Mucosa of gallbladder (tissue), 1 donor: ENCODE data around the gene GNPTG. TPM values are rescaled to one million over a fixed set of nuclear protein-coding genes. Genes with fewer than 3 reads are reported as not detected.
"Not testable (repeated sequence)": the region's sequence is repeated elsewhere in the genome, so short reads cannot be mapped to it uniquely, and the experiment has no call there.

ENCODE experiments used
- DNase-seq: peaks from one replicate; pipeline ENCODE4 v3.0.0-alpha.2; 2020; ENCODE audit warnings: low spot score
- total RNA-seq: library from RNA; stranded (reverse); gene quantifications from one replicate; pipeline ENCODE4 v1.2.1, GENCODE V29; 2021
- donor health status: DM: no; HTN: no; CAD: no.

GNPTG gene
- total RNA-seq, 1 donor from 2014 or later = 86.6 TPM

DNA sequence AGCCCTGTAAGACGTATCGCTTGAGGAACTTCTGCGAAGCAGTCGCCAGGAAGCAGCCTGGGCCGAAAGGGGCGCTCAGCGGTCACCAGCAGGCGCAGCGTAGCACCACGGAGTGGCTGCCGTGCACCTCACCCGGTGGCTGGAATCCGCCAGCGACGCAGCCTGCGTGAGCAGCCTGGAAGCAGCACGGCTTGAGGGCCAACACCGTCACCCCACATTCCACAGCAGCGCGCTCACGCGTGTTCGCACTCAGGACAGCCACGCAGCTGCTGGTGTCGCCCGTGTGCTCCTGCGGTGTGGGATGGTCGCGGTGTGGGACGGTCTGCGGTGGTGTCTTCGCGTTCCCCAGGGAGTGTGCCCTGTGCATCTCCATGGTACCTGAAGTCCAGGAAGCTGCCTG, 32.7 kb upstream of the GNPTG start:
- DNase-seq = no peak

DNA sequence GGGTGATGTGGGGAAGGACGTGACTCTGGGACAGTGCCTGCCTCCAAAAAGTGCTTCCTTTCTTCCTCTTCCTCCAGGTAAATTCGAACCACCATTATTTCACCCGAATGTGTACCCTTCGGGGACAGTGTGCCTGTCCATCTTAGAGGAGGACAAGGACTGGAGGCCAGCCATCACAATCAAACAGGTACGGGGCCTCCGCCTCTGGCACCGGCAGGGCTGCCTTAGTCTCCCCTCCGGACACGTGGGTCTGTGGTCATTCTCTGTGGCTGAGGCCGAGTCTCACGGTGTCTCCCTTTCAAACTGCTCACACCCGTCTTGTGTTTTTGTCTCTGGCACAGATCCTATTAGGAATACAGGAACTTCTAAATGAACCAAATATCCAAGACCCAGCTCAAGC, 31.6 kb upstream of the GNPTG start:
- no peak for DNase-seq

DNA sequence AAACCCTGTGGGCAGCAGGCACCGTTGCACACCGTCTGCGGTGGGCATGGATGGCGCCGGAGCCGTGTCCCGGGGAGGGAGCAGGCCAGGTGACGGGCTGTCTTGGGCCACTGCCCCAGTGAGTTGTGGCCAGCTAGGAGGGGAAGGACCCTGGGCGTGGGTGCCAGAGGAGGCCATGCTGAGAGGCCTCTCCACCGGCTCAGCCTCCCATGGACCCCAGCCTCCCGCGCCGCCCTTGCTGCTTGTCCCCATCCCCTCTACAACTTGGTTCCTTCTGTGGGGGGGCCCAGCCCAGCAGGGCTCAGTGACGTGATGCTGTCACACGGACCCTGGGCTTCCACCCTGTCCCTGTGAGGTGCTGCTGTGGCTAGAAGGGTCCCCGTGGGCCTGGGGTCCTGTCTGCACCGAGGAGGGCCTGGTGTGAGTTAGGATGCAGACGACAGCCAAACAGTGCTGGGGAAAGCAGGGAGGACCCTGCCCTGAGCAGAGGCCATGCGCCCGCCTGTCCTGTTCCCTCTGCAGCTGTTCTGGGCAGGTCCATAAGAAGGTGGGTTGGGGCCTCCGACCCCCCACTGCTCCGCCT, 31.0 kb upstream of the GNPTG start:
- DNase-seq = no peak

DNA sequence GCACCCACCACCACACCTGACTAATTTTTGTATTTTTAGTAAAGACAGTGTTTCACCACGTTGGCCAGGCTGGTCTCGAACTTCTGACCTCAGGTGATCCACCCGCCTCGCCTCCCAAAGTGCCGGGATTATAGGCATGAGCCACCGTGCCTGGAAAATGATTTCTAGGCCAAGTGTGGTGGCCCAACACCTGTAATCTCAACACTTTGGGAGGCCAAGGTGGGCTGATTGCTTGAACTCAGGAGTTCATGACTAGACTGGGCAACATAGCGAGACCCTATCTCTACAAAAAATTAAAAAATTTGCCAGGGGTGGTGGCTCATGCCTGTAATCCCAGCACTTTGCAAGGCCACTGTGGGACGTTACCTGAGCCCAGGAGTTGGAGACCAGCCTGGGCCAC, 29.3 kb upstream of the GNPTG start:
- no peak for DNase-seq

DNA sequence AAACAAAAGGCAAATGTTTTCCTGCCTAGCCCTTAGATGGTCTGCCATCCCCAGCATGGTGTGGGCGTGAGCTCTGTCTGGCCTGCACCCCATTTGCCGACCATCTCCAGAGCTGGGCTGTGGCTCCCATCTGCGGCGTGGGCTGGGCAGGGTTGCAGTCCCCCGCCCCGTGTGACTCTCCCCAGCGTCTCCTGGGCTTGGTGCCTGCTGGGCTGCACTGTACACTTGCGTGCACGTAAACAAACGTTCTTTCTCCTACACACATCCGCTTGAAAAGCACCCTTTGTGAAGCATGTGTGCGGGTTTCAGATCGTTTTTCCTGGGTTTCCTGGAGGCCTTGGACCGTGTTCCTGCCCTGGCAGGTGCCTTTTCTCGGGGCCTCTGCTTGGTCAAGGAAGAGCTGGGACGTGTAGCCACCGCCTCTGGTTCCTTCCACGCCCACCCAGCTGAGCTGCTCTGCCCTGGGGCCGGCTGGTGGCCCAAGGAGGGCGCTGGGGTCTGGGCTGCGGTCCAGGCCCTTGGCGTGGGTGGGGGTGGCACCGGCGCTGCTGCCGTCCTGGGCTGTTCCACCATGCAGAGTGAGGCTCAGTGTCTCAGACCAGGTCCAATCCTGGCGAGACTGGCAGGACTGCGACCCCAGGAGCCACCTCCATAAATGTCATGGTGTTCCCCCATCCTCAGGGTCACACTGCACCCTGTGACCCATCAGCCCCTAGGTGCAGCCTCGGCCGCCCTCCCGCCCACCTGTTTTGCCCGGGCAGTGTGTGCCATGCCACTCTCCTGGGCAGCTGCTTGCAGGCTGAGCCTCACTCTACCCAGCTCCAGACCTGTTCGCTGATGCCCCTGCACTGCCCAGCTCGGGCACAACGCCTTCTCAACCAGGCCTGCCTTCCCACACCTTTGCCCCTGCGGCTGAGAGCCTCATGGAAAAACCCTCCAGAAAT, 28.2 kb upstream of the GNPTG start:
- no peak for DNase-seq

DNA sequence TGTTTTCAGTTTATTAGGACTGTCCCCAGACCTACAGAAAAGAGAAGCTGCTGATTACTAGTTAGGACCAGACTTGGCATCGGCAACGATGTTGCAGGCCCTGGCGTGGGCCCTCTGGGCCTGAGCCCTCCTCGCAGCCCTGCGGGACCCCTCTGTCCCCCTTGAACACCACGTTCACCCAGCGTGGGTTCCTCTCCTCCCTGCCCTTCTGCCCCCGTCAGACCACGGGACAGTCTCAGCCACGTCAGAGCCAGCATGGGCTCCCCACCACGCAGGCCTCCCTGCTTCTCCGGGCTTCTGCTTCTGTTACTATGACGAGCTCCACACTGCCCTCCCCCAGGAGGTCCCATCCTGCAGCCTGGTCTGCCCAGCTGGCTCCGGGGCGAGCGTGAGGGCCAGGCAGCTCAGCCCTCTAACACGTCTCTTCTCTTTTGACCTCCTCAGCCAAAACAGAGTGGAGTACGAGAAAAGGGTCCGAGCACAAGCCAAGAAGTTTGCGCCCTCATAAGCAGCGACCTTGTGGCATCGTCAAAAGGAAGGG, 27.4 kb upstream of the GNPTG start:
- DNase-seq = no peak

DNA sequence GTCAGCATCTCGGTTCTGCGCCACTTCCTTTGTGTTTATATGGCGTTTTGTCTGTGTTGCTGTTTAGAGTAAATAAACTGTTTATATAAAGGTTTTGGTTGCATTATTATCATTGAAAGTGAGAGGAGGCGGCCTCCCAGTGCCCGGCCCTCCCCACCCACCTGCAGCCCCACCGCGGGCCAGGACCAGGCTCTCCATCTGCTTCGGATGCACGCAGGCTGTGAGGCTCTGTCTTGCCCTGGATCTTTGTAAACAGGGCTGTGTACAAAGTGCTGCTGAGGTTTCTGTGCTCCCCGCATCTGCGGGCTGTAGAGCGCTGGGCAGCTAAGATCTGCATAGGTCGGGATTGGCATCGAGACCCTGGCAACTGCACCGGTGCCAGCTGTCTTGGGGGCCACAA, 26.5 kb upstream of the GNPTG start:
- DNase-seq = no peak

DNA sequence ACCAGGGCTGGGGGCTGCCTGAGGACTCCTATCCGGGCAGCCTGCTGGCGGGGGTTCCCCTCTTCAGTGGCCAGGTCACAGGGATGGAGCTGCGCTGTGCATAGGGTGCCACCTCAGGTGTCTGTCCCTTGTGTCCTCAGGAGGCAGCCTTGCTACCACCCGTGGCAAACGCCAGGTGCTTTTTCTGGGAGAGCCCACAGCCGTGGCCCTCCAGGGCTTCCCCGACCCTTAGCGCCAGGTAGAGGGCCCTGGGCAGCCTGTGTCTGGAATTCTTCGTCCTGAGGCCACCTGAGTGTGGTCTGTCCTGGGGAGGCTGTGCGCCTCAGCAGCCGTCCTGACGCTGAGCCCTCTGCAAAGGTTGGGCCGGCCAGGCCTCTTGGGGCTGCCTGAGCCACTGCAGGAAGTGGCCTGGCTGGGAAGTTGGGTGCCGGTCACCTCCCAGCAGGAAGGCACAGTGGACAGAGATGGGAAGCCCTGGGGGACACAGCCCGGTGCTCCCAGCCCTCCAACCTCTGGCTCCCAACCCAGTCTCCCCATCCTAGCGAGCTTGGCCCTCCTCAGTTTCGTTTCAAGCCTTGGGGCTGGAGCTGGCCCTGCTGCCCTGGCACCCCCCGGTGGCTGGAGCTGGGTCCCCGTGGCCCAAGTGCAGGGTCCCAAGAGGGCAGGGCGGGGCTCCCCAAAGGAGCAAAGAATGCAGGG, 25.9 kb upstream of the GNPTG start:
- DNase-seq = no peak

DNA sequence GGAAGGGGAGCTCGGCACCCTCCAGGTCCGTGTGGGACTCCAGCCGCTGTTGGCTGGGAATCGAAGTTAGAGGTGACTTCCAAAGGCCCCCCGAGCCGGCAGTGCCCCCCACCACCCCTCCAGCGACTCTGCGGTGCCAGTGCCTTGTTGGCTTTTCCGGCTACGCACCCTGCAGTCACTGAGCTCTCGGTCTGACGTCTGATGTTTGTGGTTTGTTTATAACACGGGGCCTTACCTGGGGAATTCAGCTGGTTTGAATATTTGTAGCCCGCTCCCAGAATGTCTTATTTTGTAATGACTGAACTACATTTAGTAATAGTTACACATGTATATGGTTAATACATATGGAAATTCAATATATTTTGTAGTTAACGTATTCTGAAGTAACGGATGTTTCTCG, 25.3 kb upstream of the GNPTG start:
- DNase-seq = no peak

DNA sequence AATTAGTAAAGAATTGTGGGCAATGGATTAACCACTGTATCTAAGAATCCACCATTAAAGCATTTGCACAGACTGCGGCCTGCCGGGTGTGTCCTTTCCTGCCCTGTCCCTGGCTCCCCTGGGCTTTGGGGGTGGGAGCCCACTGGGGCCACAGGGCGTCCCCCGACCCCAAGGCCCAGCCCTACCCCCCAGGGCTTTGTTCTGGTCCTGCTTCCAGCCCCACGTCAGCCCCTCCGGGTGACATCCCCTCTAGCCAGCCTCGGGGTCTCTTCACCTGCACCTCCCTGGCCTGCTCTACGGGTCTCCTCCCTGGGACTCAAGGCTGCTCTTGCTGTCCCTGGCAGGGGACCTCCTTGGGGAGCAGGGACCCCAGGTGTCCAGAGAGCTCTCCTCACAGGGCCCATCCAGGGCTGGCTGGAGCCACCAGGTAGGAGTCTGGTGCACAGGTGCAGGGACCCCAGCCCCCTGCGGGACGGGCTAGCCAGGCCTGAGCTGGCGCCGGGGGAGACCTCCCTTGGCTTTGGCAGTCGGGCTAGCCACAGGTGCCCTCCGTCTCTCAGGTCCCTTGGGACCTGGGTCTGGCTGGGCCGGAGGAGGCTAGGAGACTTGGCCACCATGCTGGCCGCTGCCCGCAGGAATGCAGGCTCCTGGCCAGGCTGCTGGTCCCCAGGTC, 24.6 kb upstream of the GNPTG start:
- no peak for DNase-seq

DNA sequence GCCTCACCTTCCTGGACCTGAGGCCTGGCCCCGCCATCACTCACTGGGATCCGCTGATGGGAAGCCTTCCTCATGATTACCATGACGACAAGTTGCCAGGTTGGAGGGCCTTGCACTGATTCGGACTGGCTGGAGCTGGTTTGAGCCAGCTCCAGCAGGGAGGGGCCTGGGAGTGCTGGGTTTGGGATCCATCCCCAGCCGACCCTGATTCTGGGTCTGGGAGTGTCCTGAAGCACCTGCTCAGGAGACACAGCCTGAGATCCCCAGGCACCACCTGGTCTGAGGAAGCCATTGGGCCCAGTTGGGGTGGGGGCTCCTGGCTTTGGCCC, 24.1 kb upstream of the GNPTG start:
- no peak for DNase-seq

DNA sequence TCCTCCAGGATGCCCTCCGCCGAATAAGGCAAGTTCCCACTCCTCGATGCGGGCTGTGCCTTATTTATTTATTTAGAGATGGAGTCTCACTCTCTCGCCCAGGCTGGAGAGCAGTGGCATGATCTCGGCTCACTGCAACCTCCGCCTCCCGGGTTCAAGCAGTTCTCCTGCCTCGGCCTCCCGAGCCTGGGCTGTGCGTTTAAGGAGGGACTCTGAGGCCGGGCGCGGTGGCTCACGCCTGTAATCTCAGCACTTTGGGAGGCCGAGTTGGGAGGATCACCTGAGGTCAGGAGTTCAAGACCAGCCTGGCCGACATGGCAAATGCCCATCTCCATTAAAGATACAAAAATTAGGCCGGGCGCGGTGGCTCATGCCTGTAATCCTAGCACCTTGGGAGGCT, 23.6 kb upstream of the GNPTG start:
- not testable (repeated sequence) for DNase-seq

DNA sequence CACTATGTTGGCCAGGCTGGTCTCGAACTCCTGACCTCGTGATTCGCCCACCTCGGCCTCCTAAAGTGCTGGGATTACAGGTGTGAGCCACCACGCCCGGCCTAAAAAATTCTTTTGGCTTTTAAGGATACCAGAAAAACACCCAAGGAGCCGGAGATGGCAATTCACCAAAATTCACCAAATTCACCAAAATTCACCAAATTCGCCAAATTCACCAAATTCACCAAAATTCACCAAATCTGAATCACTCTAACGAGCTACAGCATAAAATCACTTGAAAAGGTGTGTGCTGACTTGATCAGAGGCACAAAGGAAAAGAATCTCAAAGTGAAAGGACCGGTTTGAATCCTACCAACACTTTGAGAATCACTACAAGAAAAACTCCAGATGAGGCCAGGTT, 22.8 kb upstream of the GNPTG start:
- not testable (repeated sequence) for DNase-seq

DNA sequence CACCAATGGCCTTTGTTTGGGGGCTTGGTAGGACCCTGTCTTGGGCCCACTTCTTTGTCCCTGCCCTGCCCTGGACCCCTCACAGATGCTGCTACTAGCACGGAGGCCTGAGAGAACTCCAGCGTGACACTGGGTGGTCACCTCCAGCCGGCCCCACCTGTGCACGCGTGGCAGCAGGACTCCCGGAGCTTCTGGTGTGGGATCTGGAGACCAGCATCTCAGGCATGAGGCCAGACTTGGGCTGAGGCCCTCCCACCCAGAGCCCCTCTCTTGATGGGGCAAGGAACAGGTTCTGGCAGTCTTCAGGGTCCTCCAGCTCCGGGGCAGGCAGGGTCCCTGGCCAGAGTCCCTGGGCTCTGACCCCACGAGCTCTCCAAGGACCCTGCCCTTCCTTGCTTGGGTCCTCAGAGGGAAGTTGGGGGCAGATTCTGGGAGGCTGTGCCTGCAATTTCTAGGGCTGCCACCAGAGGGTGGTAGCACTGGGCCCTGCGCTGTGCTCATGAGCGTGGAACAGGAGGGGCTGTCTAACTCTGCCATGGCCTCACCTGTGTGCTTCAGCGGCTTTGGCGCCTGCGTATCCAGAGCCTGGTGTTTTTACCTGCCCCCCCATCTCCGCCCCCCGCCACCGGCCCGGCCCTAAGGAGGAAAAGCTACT, 21.3 kb upstream of the GNPTG start:
- DNase-seq = no peak

DNA sequence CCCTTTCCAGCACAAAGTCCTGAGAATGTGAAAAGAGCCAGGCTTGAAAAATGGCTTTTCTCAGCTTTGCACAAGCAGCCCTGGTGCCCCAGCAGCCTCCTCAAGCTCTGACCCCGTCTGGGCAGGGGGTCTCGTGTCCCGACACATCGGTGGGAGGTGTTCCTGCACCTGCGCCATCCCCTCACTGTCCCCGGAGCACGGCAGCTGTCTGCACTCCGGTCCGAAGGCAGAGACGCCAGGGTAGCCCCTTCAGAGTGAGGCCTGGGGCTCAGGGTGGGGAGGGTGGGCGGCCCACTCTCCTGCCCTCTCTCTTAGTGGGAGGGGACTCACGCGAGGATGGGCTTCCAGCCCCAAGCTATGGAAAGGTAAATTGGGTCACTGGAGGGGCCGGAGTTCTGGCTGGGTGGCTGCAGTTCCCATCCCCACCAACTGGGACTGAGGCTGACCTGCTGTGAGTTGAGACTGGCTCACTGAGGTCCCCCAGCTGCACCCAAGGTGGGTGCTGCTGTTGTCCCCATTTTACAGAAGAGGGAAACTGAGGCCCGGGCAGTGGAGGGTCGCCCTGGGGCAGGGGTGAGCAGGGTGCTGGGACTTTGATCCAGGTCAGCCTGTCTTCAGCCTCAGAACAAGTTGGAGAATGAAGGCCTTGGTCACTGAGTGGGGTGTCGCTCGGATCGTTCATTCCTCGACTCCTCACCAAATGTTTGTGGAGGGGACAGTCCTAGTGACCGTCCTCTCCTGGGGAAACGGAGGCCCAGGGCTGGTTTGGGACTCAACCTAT, 20.6 kb upstream of the GNPTG start:
- DNase-seq = no peak

DNA sequence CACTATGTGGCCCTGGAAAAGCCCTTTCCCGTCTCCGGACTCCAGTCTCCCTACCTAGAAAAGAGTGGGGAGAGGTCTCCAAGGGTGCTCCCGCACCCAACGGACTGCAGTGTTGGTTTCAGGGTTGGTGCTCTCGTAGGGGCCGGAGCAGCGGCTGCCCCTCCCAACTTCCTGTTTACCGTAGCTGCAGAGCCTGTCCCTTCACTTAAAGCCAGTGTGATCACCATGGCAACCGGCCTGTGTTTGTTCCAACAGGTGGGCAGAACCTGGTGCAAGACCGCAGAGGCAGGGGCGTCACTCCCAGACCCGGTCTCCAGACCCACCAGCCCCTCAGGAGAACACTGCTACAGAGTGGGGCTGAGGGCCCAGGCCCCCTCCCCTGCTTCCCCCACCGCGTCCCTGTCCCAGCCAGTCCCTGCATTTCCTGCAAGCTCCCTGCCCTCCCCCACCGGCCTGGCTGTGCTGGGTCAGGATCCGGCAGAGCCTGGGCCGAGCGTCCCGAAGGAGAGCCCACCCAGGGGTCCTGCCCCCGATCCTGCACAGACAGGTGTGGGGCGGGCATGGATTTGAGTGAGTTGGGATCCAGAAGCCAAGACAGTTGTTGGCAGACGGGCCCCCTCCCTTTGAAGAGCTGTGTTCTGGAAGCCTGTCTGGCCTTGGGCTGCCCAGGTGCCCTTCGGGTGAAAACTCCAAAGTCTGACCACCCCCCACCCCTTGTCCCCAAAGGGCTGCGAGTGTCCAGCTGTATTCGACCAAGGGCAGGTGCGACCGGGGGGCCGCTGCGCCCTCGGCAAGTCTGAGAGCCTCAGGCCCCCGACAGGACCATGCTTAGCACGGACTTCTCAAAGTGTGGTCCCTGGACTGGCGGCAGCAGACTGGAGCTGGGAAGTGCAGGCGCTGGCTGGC, 19.8 kb upstream of the GNPTG start:
- DNase-seq = peak; percentile 46

DNA sequence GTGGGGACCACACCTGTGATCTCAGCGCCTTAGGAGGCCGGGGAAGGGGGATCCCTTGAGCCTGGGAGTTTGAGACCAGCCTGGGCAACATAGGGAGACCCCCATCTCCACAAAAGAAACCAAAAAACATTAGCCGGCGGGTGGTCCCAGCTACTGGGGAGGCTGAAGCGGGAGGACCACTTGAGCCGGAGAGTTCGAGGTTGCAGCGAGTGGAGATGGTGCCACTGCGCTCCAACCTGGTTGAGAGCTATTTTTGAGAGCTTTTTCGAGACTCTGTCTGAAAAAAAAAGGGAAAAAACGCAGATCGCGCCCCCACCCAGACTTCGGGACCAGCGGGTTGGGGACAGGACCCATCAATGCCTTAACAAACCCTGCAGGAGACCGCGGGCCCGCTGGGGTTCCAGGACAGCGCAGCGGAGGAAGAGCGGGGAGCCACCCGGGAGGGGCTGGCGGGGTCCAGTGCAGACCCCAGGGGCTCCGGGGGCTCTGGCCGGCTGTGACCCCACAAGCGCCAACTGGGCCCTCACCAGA, 19.0 kb upstream of the GNPTG start:
- DNase-seq = no peak

DNA sequence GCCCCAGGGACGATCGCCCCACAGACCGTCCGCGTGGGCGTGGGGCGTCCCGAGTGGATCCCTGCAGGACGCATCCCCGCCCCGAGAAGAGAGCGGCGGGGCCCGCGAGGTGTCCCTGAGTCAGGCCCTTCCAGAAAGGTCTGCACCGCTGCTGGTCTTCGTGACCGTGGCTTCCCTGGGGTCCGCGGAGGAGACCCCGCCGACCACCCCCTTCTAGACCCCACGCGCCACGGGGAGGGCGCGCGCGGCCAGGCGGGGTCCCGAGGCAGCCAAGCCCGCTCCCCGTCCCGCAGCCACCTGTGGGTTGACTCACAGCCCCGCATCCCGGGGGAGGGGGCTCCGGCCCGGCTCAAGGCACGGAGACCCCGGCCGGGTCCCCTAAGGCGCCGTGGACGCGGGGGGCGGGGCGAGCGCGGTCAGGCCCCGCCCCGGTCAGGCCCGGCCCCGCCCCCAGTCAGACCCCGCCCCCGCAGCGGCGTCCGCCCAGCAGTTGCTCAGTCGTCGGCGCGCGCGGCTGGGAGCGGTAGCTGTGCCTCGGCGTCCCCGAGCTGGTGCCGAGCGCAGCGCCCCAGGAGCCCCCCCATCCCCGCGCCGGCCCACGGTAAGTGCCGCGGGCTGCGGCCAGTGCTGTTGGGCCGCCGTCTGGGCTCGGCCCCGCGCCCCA, 18.4 kb upstream of the GNPTG start, which contains the start of gene BAIAP3:
BAIAP3 (plus strand) TSS at position 497 of the 664 bp plus-strand sequence. CDS start 4,905 bp downstream, outside the sequence.
- no peak for DNase-seq
